Inflammatory macrophage (primary cell): ENCODE data around the gene PCDH9.

Experiments used
- DNase-seq, 2 donors: peaks; one replicate each; pipeline ENCODE4 v3.0.0-alpha.2; 2020 to 2022

The PCDH9 gene

GRCh38 chr13:66429156-66429555 lies 801.0 kb downstream of the PCDH9 start:
- DNase-seq, result no peak

GRCh38 chr13:66427458-66427861 lies 802.7 kb downstream of the PCDH9 start:
- DNase-seq, result no peak

GRCh38 chr13:66425741-66426140 lies 804.4 kb downstream of the PCDH9 start:
- DNase-seq, result no peak

- no peak for DNase-seq
These were observed 805.7 kb downstream of the PCDH9 start for GRCh38 chr13:66424422-66424821.

GRCh38 chr13:66415444-66415843 lies 814.7 kb downstream of the PCDH9 start:
- DNase-seq, result no peak

GRCh38 chr13:66414066-66414800 lies 815.9 kb downstream of the PCDH9 start:
- no peak for DNase-seq

GRCh38 chr13:66410314-66410713 lies 819.8 kb downstream of the PCDH9 start:
- DNase-seq, result no peak

GRCh38 chr13:66409542-66409941 lies 820.6 kb downstream of the PCDH9 start:
- no peak for DNase-seq

- DNase-seq, result no peak
These were observed 823.0 kb downstream of the PCDH9 start for GRCh38 chr13:66407128-66407527.

- no peak for DNase-seq
These were observed 824.0 kb downstream of the PCDH9 start for GRCh38 chr13:66405908-66406802.

GRCh38 chr13:66402546-66402945 lies 827.6 kb downstream of the PCDH9 start:
- no peak for DNase-seq

GRCh38 chr13:66402066-66402465 lies 828.1 kb downstream of the PCDH9 start:
- no peak for DNase-seq

- DNase-seq, result no peak
These were observed 829.8 kb downstream of the PCDH9 start for GRCh38 chr13:66400292-66400691.

GRCh38 chr13:66399873-66400272 lies 830.3 kb downstream of the PCDH9 start:
- DNase-seq, result no peak

- DNase-seq, result no peak
These were observed 833.0 kb downstream of the PCDH9 start for GRCh38 chr13:66397133-66397532.

GRCh38 chr13:66391322-66391721 lies 838.8 kb downstream of the PCDH9 start:
- no peak for DNase-seq

GRCh38 chr13:66378894-66379293 lies 851.2 kb downstream of the PCDH9 start:
- DNase-seq, result no peak

GRCh38 chr13:66377569-66377968 lies 852.6 kb downstream of the PCDH9 start:
- DNase-seq, result no peak

- no peak for DNase-seq
These were observed 854.4 kb downstream of the PCDH9 start for GRCh38 chr13:66375756-66376155.

GRCh38 chr13:66369666-66370065 lies 860.5 kb downstream of the PCDH9 start:
- DNase-seq, result no peak

- DNase-seq, result no peak
These were observed 862.8 kb downstream of the PCDH9 start for GRCh38 chr13:66367356-66367755.

- no peak for DNase-seq
These were observed 865.0 kb downstream of the PCDH9 start for GRCh38 chr13:66365101-66365500.

GRCh38 chr13:66364346-66364745 lies 865.8 kb downstream of the PCDH9 start:
- no peak for DNase-seq

GRCh38 chr13:66362485-66362884 lies 867.7 kb downstream of the PCDH9 start:
- DNase-seq, result no peak
